HG02763 (cell line): ENCODE data around the gene FAM131C.
"Not testable (repeated sequence)": the region's sequence is repeated elsewhere in the genome, so short reads cannot be mapped to it uniquely, and the experiment has no call there.

Source experiments
- ATAC-seq: cut with Tn5 transposase; IDR thresholded peaks from one replicate; pipeline ENCODE4 v1.9.1; 2021; ENCODE audit warnings: mild to moderate bottlenecking, moderate library complexity; ENCODE audit not compliant: unreplicated experiment

Gene FAM131C

DNA sequence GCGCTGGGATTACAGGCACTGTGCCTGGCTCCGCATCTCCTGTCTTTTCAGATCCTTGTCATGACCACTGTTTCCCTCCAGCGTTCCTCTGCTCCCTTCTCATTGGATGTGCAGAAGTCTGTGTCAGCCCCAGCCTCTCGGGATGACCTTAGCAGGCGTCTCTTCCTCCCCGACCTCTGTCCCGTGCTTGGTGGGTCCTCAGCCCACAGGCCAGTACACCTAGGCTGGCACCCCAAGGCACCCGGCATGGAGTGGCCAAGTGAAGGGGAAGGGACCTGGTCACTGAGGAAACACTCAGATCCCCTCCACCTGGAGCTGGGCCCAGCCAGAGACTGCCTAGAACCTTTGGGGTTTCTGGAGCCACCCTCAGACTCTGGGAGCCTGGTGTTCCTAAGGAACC, 32.3 kb downstream of the FAM131C start:
- ATAC-seq: no peak

DNA sequence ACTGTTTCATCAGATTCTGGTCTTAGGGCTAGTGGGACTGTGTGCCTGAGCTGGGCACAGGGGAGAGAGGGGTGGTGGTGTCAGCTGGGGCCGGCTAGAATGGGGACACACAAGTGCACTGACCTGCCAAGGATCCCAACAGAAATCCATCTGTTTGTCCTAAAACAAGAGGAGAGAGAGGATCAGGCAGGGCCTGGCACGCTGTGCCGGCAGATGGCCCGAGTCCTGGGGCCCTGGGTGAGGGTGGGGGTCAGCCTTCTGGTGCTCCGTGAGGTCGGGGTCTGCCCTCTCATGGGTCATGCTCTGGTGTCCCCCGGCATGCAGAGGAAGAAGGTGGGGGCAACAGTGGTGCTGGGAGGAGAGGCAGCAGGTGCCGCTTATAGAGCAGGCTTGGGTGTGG, 33.6 kb downstream of the FAM131C start:
- not testable (repeated sequence) for ATAC-seq

DNA sequence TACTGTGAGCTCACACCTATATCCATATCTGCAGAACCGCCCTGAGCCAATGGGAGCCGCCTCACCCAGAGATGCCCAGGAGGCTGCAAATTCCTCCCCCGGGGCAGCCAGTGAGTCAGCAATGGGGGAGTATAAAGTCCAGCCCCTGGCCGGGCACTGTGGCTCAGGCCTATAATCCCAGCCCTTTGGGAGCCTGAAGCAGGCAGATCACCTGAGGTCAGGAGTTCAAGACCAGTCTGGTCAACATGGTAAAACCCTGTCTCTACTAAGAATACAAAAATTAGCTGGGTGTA, 34.9 kb downstream of the FAM131C start:
- no peak for ATAC-seq

DNA sequence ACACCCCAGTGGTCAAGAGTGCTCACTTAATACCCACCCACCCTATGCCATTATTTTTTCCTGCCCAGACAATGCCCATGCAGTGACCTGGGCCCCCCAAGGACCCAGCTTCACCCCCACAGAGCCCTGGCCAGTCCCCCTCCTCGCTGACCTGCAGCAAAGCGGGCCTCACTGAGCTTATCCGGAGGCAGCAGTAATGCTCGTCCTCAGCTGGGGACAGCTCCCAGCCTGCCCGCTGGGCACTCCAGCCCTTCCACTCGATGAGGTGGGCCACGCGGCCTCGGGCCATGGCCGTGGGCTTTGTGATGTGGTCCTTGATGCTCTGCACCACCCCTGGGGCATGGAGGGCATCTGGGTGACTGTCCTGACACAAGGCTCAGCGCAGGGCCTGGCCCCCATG, 37.0 kb downstream of the FAM131C start:
- ATAC-seq: not testable (repeated sequence)

DNA sequence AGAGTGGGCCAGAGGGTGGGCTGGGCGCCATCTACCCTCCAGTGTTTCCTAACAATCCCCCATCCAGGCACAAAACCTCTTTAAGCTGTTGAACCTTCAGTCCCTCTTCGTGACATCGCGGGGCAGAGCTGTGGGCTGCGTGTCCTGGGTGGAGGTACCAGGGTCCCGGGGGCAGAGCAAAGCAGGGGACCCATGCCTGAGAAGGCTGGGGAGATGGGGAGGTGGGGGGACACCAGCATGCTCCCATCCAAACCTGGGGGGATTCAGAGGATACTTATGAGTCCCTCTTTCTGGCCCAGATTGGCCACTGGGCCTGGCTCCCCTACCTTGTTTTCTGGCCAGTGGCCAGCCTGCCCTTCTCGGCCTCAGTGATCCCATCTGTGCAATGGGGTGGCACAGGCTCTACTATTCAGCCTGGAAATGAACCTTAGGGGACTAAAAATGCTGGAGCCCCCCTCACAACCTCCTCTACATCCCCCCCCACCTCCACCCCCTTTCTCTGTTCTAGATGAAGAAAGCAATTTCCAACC, 40.3 kb downstream of the FAM131C start:
- ATAC-seq: not testable (repeated sequence)

DNA sequence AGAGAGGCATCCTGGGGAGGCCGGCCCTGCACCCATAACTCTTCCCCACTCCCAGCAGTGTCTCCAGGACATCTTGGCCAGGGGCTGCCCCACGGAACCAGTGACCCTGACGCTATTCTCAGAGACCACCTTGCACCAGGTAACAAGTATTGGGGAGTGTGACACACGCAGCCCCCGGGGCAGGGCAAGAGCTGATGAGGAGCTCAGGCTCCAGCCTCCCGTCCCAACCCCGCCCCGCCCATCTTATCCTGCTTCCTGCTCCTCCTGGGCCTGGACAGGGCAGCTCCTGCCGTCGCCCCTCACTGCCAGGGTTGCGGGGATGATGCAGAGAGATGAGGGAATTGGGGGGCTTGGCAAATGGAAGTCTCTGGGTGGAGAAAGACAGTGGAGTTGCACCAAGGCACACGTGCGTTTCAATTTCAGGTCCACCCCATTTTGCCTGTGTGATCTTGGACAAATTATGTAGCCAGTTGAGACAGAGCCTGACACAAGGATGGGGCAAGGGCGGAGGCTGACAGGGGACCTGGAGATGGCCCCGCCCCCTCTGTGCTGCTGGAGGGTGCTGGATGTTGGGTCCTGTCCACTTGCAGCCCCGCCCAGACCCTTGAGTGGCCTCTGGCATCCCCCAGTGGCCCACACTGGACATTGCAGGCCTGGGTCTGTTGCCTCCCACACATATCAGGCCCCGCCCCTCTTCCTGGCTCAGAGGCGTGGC, 40.9 kb downstream of the FAM131C start:
- no peak for ATAC-seq

DNA sequence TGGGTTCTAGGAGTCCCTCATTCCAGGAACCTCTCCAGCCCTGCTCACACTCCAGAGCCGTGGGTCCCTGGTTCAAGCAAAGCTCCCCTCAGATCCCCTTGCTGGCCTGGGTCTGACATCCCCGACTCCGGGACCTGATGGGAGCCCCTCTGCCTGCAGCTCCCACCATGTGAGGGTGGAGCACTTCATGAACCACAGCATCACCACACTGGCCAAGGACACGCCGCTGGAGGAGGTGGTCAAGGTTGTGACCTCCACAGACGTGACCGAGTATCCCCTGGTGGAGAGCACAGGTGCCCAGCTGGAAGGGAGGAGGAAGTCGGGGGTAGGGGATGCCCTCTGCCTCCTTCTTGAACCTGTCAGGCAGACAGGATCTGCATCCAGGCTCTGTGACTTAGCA, 41.9 kb downstream of the FAM131C start:
- no peak for ATAC-seq

DNA sequence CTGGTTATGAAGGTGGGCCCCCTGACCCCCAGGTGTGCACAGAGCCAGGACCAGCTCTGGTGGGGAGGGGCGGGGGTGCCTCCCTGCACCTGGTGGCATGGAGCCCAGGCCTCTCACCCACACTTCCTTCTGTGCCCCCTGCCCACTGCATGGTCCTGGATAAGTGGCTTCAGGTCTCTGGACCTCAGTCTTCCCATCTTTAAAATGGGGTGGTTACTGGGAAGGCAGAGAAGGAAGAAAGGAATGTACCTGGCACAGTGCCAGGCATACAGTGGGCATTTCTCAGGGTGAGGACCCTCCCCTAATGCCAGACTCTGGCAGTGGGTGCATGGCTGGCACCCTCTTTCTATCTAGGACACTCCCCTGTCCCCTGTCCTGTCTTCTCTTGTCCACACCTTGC, 44.2 kb downstream of the FAM131C start:
- no peak for ATAC-seq

DNA sequence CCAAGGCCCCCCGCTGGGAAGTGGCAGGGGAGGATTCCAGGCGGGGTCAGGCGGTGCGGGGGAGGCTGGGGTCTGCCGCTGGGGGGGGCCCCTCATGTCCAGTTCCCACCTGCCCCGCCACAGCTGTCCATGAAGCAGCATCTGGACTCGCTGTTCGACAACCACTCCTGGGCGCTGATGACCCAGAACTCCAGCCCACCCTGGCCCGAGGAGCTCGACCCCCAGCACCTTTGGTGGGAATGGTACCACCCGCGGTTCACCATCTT, 44.5 kb downstream of the FAM131C start:
- ATAC-seq: not testable (repeated sequence)

DNA sequence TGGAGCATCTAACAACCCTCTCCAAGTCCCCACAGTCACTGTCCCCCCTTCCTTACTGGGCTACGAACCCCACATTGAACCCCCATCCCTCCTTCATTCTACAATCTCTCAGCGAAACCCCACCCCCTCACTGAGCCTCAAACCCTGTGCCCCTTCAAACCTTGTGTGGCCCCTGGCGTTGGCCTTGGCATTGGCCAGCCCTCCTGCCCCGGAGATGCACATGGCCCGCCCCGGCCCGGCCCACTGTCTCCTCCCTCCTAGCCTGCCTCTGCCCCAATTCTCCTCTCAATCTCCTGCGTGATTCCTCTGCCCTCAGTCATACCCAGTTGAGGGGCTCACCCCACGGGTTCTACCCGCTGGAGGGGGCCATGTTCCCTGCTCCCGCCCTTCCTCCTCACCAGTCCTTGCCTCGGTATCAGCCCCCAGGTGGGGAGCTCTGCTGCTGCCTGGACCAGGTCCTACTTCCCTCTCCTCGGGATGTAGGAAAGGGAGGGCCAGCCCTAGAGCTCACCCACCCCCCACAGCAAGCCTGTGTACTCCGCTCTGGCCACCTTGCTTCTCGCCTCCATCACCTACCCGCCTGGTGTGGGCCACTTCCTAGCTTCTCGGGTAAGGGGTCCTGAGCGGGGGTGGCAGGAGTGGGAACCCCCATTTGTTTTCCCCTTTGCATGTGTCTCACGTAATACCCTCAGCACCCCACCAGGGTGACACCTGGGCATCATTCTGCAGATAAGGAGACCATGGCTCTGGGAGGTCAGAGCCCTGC, 45.0 kb downstream of the FAM131C start:
- ATAC-seq: no peak

DNA sequence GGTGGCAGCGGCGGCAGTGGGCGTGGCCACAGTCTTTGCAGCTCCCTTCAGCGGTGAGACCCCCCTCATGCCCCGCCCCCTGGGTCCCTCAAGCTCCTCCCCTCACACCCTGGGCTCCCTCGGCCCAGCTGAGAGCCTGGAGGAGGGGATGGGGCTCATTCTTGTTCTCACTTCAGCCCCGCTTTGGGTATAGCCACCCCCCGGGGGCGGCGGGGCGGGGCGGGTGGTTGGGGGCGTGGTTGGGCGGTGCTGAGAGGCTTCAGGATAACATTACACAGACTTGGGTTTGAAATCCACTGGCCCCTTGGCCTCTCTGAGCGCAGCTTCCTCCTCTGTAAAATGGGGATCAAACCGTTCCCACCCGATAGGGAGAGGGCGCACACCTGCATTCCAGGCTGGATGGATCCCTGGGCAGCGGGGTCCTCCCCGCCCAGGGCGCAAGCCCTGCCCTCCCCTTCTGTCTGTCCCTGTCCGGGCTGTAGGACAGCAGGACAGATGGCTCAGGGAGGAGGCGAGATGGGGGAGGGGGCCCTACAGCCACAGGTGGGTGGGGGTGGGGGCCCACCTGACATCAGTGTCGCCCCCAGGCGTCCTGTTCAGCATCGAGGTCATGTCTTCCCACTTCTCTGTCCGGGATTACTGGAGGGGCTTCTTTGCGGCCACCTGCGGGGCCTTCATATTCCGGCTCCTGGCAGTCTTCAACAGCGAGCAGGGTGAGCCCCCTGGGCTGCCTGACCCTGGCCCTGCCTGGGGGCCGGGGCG, 46.5 kb downstream of the FAM131C start:
- ATAC-seq: no peak

DNA sequence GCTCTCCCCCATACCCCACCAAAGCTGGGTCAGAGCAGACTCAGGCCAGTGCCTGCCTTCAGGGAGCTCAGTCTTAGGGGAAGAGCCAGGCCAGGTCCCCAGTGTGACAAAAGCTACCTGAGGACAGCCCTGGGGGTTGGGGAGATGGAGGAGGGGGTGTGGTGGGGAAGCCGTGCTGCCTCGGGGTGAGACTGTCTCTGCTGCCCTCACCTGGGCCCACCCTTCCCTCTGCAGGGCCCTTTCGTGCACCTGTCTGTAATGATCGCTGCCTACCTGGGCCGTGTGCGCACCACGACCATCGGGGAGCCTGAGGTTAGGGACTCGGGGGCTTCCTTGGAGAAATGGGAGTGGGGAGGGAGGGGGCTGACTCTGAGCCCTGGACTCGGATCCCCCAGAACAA, 47.1 kb downstream of the FAM131C start:
- ATAC-seq: not testable (repeated sequence)

DNA sequence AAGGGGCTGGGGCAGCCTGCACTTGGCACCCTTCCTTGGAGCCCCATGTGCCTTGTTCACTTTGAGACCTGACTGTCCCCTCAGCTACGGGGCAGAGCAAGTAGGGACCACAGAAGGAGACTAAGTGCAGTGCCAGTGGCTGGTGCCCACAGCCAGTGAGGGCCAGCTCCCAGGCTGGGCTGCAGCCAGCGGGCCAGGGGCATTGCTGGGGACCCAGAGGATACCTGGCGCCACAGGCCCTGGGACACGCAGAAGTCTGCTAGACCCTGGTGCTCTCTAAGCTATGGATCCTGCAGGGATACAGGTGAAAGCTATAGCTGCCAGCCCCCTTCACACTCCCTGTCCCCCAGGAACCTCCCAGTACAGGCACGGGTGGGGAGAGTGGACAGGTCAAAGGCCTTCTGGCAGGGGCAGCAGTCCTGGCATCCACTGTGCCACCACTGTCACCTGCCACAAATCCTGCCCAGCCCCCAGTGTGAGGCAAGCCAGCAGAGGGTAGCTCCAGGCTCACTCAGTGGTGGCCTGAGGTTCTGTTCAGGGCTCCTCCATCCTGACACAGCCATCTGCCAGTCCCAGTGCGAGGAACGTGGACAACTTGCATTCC, 50.3 kb downstream of the FAM131C start:
- no peak for ATAC-seq

DNA sequence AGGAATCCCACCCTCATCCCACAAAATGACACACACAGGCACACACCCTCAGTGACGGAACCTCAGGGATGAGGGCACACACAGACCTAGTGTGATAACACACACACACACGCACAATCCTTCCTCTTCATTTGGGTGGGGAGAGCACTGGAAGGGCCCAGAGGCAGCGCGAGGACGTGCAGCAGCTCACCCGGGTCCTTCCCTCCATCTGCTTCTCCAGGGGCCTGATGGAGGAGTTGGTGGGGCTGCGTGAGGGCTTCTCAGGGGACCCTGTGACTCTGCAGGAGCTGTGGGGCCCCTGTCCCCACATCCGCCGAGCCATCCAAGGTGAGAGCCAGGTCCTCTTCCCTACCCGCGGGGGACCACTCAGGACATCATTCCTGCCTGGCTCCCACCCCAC, 51.1 kb downstream of the FAM131C start:
- no peak for ATAC-seq

DNA sequence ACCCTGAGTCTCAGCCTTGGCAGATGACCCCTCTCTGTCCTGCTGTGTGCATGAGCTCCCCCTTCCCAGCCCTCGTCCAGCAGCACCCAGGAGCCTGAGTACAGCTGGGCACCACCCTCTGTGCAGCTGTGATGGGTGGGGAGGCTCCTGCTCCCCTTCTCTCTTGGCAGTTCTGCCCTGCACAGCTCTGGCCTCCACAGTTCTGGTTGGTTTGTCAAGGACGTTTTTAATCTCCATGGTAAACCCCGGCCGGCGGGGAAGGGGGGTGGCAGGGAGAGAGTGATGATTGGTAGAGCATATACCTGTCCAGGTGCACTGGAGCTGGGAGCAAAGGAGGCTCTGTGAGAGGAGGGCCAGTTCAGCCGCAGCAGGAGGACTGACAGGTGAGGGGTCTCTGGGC, 51.8 kb downstream of the FAM131C start, which contains the start of gene CLCNKA:
Gene CLCNKA, plus strand, starts transcription at position 356 of the 400 bp plus-strand sequence. CDS start 584 bp downstream, outside the sequence.
- ATAC-seq: no peak

DNA sequence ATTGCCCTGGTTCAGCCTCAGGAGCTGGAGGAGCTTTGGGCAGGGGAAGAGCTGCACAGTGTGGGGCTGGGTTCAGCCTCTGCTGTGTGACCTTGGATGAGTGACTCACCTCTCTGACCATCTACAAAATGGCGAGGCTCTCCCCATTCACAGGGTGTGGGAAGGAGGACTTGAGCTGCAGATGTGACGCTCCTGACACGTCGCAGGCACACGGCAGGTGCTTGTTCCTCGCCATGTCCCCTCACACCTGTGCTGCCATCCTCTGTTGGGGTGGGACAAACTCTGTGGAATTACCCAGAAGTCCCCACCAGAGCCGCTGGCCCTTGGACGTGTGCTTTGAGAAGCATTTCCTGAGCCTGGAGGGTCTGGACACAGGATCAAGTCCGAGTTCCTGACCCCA, 52.6 kb downstream of the FAM131C start:
- not testable (repeated sequence) for ATAC-seq

DNA sequence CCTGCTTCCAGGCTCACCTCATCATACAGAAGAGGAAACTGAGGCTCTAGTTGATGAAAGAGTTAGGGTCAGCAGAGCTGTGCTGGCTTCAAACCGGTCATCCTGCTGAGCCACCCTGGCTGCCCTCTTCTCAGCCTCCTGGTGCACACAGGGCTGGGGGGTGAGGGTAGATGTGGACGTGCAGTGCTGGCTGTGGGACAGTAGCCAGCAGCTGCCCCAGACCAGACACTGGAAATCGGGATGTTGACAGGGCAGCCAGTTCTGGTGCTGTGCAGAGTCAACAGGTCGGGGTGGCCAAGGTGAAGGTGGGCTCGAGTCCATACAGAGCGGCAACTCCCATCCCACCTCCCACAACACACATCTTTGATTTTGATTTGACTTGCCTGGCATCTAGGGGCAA, 53.1 kb downstream of the FAM131C start:
- ATAC-seq: no peak

DNA sequence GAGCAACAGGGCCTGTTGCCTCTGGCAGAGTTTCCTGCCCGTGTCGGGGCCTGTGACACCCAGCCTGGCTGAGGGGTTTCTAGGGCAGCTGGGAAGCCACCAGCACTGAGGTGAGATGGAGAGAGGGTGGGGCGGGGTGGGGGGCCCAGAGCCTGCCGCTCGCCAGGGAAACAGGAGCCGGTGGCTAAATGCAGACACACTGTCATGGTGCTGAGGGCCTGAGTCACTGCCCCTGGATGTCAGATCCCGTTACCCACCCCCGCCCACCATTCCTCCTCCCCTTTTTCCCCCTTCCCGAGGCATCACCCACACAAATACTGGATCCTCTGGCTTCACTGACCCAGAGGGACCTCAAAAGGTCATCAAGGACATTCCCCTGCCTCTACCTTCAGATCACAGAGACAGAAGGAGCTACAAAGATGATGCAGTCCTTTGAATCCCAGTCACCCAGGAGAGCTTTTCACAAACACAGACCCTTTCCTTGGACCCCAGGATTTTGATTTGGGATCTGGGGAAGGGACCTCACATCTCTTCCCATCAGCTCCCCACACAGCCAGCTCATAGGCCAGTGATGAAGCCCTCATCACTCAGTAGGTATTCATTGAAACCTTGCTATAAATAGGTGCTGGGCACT, 53.7 kb downstream of the FAM131C start:
- ATAC-seq: no peak

DNA sequence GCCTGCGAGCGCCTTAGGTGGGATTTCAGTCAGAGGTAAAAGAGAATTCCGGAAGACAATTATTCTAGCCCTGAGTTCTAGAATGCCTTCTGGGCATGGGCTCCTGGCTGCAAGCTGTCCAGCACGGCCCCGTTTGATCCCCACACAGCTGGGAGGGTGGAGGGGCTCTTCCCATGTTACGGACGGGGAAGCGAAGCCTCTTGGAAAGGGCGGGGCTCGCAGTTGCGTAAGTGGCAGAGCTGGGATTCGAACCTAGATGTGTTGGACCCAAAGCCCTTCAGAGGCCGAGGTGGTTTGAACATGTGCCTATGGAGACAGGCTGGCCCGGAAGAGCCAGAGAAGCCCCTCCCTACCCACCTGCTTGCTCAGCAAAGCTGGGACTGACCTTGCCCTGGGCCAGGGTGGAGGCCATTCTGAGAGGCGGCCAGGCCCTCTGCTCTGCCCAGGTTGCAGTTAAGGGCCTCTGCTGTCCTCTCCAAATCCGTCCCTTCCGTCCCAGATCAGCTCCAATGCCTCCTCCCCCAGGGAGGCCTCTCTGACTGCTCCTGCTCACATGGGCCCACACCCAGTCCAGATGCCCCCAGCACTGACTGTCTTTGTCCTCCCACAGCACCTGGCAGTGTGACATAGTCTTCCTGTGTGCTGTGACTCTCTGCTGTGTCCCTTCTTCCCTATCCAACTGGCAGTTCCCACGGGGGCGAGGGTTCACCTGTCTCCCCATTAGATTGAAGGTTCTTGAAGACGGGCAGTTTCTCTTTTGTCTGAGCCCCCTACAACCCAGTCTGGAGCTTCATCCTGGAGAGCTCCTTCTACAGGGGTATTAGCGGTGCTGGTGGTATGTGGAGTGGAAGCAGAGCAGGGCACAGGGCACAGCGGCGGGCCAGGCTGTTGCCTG, 54.5 kb downstream of the FAM131C start:
- no peak for ATAC-seq

DNA sequence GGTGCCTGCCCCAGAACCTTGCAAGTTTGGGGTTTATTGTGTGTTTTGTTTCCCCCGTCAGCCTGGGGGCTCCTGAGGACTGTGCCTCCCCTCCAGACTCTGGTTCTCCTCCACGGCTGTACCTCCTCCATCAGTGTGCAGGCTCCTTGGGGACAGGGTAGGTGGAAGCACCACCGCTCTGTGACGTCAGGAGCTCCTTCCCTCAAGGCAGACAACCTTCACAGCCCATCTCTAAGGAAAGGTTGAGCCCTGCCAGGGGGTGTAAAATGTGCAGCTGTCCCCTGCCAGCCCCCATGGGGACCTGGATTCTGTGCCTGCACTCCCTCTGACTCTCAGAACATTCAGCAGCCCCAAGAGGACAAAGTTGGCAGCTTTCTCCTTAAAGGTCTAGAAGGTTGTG, 55.1 kb downstream of the FAM131C start:
- no peak for ATAC-seq
